ENCODE data around the gene CDKN2B. TPM values are rescaled to one million over a fixed set of nuclear protein-coding genes. Genes with fewer than 3 reads are reported as not detected.
A peak's percentile ranks its signal among the peaks of the same experiment; 100 is the strongest.

CDKN2B gene
- polyA plus RNA-seq, 1 of the 3 experiments (the other 2 are of a cell fraction): 6.3 TPM

- Histone ChIP-seq H4K20me1 (ENCODE audit: insufficient read depth) (no peaks in the 10 kb centered on the region), H3K79me2 (ENCODE audit: insufficient read depth) (no peaks in the 10 kb centered on the region; the same call in 1 of the 2 replicates), H3K4me3 (ENCODE audit: low read depth in 2 of 2, low read length in 1 of 2) (no peak overlapping the region), H3K4me2 (no peak overlapping the region), H3K27ac (ENCODE audit: low read depth in 2 of 2, low read length in 1 of 2) (no peak overlapping the region), H3K9me3 (no peaks in the 10 kb centered on the region), H3F3A (replicated peaks; ENCODE audit: insufficient read depth) (no peaks in the 10 kb centered on the region), H3K27me3 (ENCODE audit: insufficient read depth) (no peaks in the 10 kb centered on the region), H3K4me1 (ENCODE audit: control insufficient read depth in 1 of 2, insufficient read depth in 2 of 2, low read depth in 1 of 2, low read length in 1 of 2) (no peaks in the 10 kb centered on the region; a peak in 1 of 4 replicates), H3K9ac (no peak overlapping the region), H3K36me3 (replicated peaks in 1 of 2; ENCODE audit: control insufficient read depth in 1 of 2, insufficient read depth in 2 of 2, low read length in 1 of 2) (no peaks in the 10 kb centered on the region), H3K9me2 (no peaks in the 10 kb centered on the region), H2AFZ (ENCODE audit: low read depth) (peak overlapping the region; percentile 25; the same call in 1 of the 2 replicates)
- CTCF ChIA-PET: interaction anchor here (1.1 kb wide), 1 partner anchor 20 kb away, joined by 5 read pairs; the partner anchor contains the start of gene CDKN2B
- POLR2A ChIA-PET: no interaction called here
- TF ChIP-seq FOXJ3 (CRISPR knock-in tag; IDR thresholded peaks at IDR 0.05) (no peak), MAX (IDR thresholded peaks at IDR 0.05; ENCODE audit: low read depth) (no peak), GABPA (IDR thresholded peaks at IDR 0.05; ENCODE audit: low read depth) (no peak), TCF12 (IDR thresholded peaks at IDR 0.05) (no peak), MEF2A (IDR thresholded peaks at IDR 0.05; ENCODE audit: borderline replicate concordance, low read depth) (no peak), ELF1 (IDR thresholded peaks at IDR 0.05) (no peak), TEAD4 (IDR thresholded peaks at IDR 0.05; ENCODE audit: borderline replicate concordance, insufficient read depth) (no peak), RXRA (IDR thresholded peaks at IDR 0.05; ENCODE audit: borderline replicate concordance, low read depth) (no peak), EP300 (IDR thresholded peaks at IDR 0.05; ENCODE audit: borderline replicate concordance in 1 of 2, low read depth in 1 of 2, low read length in 1 of 2) (no peak), FOSL2 (IDR thresholded peaks at IDR 0.05; ENCODE audit: borderline replicate concordance, low read depth) (no peak)
- DNase-seq: no peak
- 78% methylated on average over 9 of the region's 9 CpGs for WGBS (ENCODE audit: low lambda C conversion rate)
Measured at GRCh38 chr9:21988056-21988990, 20.8 kb downstream of the CDKN2B start.

DNA sequence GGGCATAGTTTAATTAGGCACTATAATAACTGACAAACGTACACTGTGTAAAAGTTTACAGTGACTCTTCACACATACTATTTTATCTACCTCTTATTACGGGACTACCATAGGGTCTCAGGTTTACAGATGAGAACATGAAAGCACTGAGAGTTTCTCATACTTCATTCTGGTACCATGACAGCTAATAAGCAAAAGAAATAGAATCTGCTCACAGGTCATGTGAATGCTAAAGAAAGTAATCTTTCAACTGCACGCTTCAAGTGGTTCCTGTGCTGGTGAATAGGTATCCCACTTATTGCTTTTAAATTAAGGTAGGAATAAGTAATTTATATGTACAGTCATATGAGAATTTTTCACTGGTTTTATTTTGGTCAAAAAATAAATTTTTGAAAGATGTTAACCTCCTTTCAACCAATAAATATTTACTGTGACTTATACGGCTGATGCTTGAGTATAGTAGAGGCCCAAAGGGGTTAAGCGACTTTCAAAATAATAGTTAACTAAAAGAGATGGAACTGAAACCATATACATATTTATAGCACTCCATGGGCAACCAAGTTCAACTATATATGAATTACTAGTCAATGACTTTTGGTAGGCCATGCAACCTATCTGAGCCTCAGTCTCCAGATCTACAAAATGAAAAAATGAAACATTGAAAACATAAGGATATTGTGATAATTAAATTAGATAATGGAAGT, 23.0 kb downstream of the CDKN2B start:
- Histone ChIP-seq H3K4me1 (ENCODE audit: control insufficient read depth in 1 of 2, insufficient read depth in 2 of 2, low read depth in 1 of 2, low read length in 1 of 2) (no peaks in the 10 kb centered on the region; a peak in 1 of 4 replicates), H3K27ac (ENCODE audit: low read depth in 2 of 2, low read length in 1 of 2) (no peak overlapping the region), H3K36me3 (replicated peaks in 1 of 2; ENCODE audit: control insufficient read depth in 1 of 2, insufficient read depth in 2 of 2, low read length in 1 of 2) (no peaks in the 10 kb centered on the region), H3F3A (replicated peaks; ENCODE audit: insufficient read depth) (no peaks in the 10 kb centered on the region), H4K20me1 (ENCODE audit: insufficient read depth) (no peaks in the 10 kb centered on the region), H3K9me3 (no peaks in the 10 kb centered on the region), H3K9me2 (no peaks in the 10 kb centered on the region), H3K9ac (no peak overlapping the region), H3K79me2 (ENCODE audit: insufficient read depth) (no peaks in the 10 kb centered on the region), H3K27me3 (ENCODE audit: insufficient read depth) (no peaks in the 10 kb centered on the region; the same call in 1 of the 2 replicates), H2AFZ (ENCODE audit: low read depth) (no peak overlapping the region; the same call in 1 of the 2 replicates), H3K4me2 (no peak overlapping the region), H3K4me3 (ENCODE audit: low read depth in 2 of 2, low read length in 1 of 2) (no peak overlapping the region)
- CTCF ChIA-PET: interaction anchor here (0.9 to 2.2 kb wide), 5 partner anchors 9 to 172 kb away, joined by 3 to 6 read pairs (median 4); partner anchors contain the start of gene CDKN2B
- POLR2A ChIA-PET: no interaction called here
- 77% methylated on average over 5 of the region's 5 CpGs for WGBS (ENCODE audit: low lambda C conversion rate)
- DNase-seq: no peak
- TF ChIP-seq RAD21 (IDR thresholded peaks at IDR 0.05; ENCODE audit: low read length) (no peak), TEAD4 (IDR thresholded peaks at IDR 0.05; ENCODE audit: borderline replicate concordance, insufficient read depth) (no peak), ELF1 (IDR thresholded peaks at IDR 0.05) (no peak), YY1 (IDR thresholded peaks at IDR 0.05; ENCODE audit: low read depth) (no peak), GATA2 (CRISPR knock-in tag; IDR thresholded peaks at IDR 0.05) (no peak), MXI1 (IDR thresholded peaks at IDR 0.05; ENCODE audit: low read depth, low read length) (no peak), SIN3A (IDR thresholded peaks at IDR 0.05; ENCODE audit: borderline replicate concordance, low read depth, low read length) (no peak), RXRA (IDR thresholded peaks at IDR 0.05; ENCODE audit: borderline replicate concordance, low read depth) (no peak), NFIC (IDR thresholded peaks at IDR 0.05; ENCODE audit: borderline replicate concordance) (no peak), USF2 (IDR thresholded peaks at IDR 0.05; ENCODE audit: borderline replicate concordance, low read depth, low read length) (no peak)
- TF ChIP-seq, protein P1, sequence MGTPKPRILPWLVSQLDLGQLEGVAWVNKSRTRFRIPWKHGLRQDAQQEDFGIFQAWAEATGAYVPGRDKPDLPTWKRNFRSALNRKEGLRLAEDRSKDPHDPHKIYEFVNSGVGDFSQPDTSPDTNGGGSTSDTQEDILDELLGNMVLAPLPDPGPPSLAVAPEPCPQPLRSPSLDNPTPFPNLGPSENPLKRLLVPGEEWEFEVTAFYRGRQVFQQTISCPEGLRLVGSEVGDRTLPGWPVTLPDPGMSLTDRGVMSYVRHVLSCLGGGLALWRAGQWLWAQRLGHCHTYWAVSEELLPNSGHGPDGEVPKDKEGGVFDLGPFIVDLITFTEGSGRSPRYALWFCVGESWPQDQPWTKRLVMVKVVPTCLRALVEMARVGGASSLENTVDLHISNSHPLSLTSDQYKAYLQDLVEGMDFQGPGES (IDR thresholded peaks at IDR 0.05; ENCODE audit: low read depth, low read length): no peak
- TF ChIP-seq, protein P2, sequence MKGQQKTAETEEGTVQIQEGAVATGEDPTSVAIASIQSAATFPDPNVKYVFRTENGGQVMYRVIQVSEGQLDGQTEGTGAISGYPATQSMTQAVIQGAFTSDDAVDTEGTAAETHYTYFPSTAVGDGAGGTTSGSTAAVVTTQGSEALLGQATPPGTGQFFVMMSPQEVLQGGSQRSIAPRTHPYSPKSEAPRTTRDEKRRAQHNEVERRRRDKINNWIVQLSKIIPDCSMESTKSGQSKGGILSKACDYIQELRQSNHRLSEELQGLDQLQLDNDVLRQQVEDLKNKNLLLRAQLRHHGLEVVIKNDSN (IDR thresholded peaks at IDR 0.05; ENCODE audit: borderline replicate concordance, low read depth): no peak

All from SK-N-SH (cell line).